Gastroesophageal sphincter (tissue), 3 donors: ENCODE data around the gene TMED1.

Experiments
- EP300 ChIP-seq: sonication (generic); formaldehyde crosslinking; IDR thresholded peaks from one replicate; pipeline ENCODE4 v1.6.1; 2017; ENCODE audit warnings: antibody characterized with exemption, mild to moderate bottlenecking
- POLR2A ChIP-seq, 2 donors: fragments of 450-650 bp; IDR thresholded peaks; one replicate each; pipeline ENCODE4 v1.6.1; 2017; ENCODE audit warnings: antibody characterized with exemption in 2 of 2, mild to moderate bottlenecking in 2 of 2, moderate library complexity in 1 of 2
- POLR2AphosphoS5 ChIP-seq: sonication (generic); formaldehyde crosslinking; IDR thresholded peaks from one replicate; pipeline ENCODE4 v1.6.1; 2017; ENCODE audit warnings: antibody characterized with exemption
- TF ChIP-seq, protein P1 (sequence below), 4 experiments: fragments of 200-600 bp in 2 of 4; fragments of 450-650 bp in 2 of 4; sonication (generic) in 1 of 4; IDR thresholded peaks; one replicate each; pipeline ENCODE4 v1.5.1; 2017 to 2019; ENCODE audit warnings: antibody characterized with exemption in 4 of 4, mild to moderate bottlenecking in 2 of 4, moderate library complexity in 2 of 4

DNA sequence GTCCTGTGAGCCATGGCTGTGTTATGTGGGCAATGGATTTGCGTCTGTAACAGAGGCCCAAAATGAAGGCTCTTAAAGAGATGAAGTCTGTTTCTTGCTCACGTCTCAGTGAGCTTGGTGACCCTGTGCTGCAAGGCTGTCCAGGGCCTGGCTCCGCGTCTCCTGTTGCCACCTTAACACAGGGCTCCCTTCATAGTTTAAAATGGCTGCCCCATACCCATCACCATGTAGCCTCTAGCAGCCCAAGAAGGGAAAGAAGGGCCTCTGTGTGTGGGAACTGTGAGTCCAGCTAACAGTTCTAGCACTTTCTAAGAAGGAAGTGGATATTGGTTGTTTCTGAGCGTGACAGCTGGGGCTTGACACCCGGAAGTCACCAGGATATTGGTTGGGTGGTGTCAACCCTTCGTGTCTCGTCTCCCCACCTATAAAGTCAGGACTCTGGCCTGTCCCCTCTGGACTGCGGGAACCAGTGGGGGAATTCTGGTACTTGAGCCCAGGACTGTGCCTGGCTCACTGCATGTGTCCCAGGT is 20.9 kb downstream of the TMED1 start:
- TF ChIP-seq, protein P1, sequence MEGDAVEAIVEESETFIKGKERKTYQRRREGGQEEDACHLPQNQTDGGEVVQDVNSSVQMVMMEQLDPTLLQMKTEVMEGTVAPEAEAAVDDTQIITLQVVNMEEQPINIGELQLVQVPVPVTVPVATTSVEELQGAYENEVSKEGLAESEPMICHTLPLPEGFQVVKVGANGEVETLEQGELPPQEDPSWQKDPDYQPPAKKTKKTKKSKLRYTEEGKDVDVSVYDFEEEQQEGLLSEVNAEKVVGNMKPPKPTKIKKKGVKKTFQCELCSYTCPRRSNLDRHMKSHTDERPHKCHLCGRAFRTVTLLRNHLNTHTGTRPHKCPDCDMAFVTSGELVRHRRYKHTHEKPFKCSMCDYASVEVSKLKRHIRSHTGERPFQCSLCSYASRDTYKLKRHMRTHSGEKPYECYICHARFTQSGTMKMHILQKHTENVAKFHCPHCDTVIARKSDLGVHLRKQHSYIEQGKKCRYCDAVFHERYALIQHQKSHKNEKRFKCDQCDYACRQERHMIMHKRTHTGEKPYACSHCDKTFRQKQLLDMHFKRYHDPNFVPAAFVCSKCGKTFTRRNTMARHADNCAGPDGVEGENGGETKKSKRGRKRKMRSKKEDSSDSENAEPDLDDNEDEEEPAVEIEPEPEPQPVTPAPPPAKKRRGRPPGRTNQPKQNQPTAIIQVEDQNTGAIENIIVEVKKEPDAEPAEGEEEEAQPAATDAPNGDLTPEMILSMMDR (IDR thresholded peaks at IDR 0.05) = no peak
- TF ChIP-seq POLR2A (IDR thresholded peaks at IDR 0.05) (no peak), POLR2AphosphoS5 (no peak), EP300 (no peak)
